ENCODE results near the gene NDUFB6.

GRCh38 chr9:32554591-32554990, 18.4 kb downstream of the NDUFB6 start:
- TF ChIP-seq CTCF (IDR thresholded peaks at IDR 0.05) (no peak), POLR2AphosphoS5 (IDR thresholded peaks at IDR 0.05) (no peak)

Data from prostate gland (tissue), 2 donors.